Gastrocnemius medialis (tissue), 4 donors: Measurements from ENCODE around the gene NUDCD2.

Source experiments
- CTCF ChIP-seq, 5 experiments: fragments of 450-650 bp in 3 of 5; fragments of 200-600 bp in 2 of 5; sonication (generic) in 2 of 5; IDR thresholded peaks in 4 of 5; conservative IDR thresholded peaks in 1 of 5; 1 replicate in 4 of 5; 2 replicates in 1 of 5; pipeline ENCODE4 v1.5.1; 2016 to 2019; ENCODE audit warnings: antibody characterized with exemption in 5 of 5, mild to moderate bottlenecking in 3 of 5, moderate library complexity in 3 of 5
- POLR2A ChIP-seq, 2 donors: fragments of 450-650 bp; IDR thresholded peaks; one replicate each; pipeline ENCODE4 v1.6.1; 2017; ENCODE audit warnings: antibody characterized with exemption in 2 of 2, mild to moderate bottlenecking in 2 of 2, moderate library complexity in 2 of 2

- no peak for TF ChIP-seq POLR2A (IDR thresholded peaks at IDR 0.05)
- TF ChIP-seq CTCF (IDR thresholded peaks at IDR 0.05 in 4 of 5, conservative IDR thresholded peaks at IDR 0.05 in 1 of 5): no peak
Observed at GRCh38 chr5:163407034-163407655, 52.8 kb downstream of the NUDCD2 start.
